BJ (cell line): Measurements from ENCODE around the gene TBX6. TPM values are rescaled to one million over a fixed set of nuclear protein-coding genes. Genes with fewer than 3 reads are reported as not detected.

Experiments
- CTCF ChIA-PET: fragments of 350-600 bp; formaldehyde crosslinking; extraction: SDS; loops from one replicate; lab custom pipeline; 2021; ENCODE audit warnings: antibody characterized with exemption, inconsistent platforms; lab: Yijun Ruan, JAX
- POLR2A ChIA-PET: fragments of 300-600 bp; sonication (Branson Sonifier 250); formaldehyde crosslinking; extraction: SDS; loops from one replicate; lab custom pipeline; 2021; ENCODE audit warnings: antibody characterized with exemption; lab: Charles Lee
- DNase-seq: peaks from one replicate; pipeline ENCODE4 v3.0.0-alpha.2; 2011; ENCODE audit warnings: low read depth
- H3K27me3 ChIP-seq: 2 replicates; pipeline ENCODE4 v1.6.0; 2011; ENCODE audit warnings: low read length; ENCODE audit not compliant: control insufficient read depth, insufficient read depth
- H3K36me3 ChIP-seq: 2 replicates; pipeline ENCODE4 v1.5.1; 2011; ENCODE audit warnings: low read length; ENCODE audit not compliant: control insufficient read depth, insufficient read depth
- H3K4me3 ChIP-seq: 2 replicates; pipeline ENCODE4 v1.5.1; 2011; ENCODE audit warnings: low read depth, mild to moderate bottlenecking, control low read depth, low read length
- CTCF ChIP-seq: IDR thresholded peaks from 2 replicates; pipeline ENCODE4 v1.5.1; 2011; ENCODE audit warnings: low read depth, mild to moderate bottlenecking, control low read depth, inconsistent platforms, low read length, moderate library complexity; ENCODE audit not compliant: insufficient read depth
- polyA plus RNA-seq: library from polyadenylated mRNA; depleted of rRNA; stranded (reverse); fragments of >200 nt; gene quantifications from 2 replicates; pipeline ENCODE4 v1.2.3, GENCODE V29; 2011

TBX6 gene
- polyA plus RNA-seq, 1 experiment = 0.04 TPM

GRCh38 chr16:30082545-30083090, 9.1 kb downstream of the TBX6 start:
- H3K4me3 ChIP-seq = no peak overlapping the region
- H3K36me3 ChIP-seq = peaks cover 51% of the 10 kb centered on the region
- ChIA-PET POLR2A (no interaction called here), CTCF (no interaction called here)
- no peaks in the 10 kb centered on the region for H3K27me3 ChIP-seq
- TF ChIP-seq CTCF = no peak
- no peak for DNase-seq

- Histone ChIP-seq H3K27me3 (no peaks in the 10 kb centered on the region), H3K36me3 (peaks cover 42% of the 10 kb centered on the region), H3K4me3 (no peak overlapping the region)
- CTCF ChIA-PET = interaction anchor here (1.2 kb wide), 1 partner anchor 17 kb away, joined by 3 read pairs; the partner anchor contains the start of gene YPEL3
- DNase-seq = no peak
- no peak for TF ChIP-seq CTCF
- POLR2A ChIA-PET = interaction anchor here (0.6 kb wide), 1 partner anchor 9 kb away, joined by 4 read pairs; no protein-coding TSS in a partner anchor
Observed at GRCh38 chr16:30079480-30079879, 12.2 kb downstream of the TBX6 start.

- CTCF ChIA-PET = interaction anchor here (1.2 to 1.7 kb wide), 2 partner anchors 14 to 17 kb away, joined by 3 read pairs; partner anchors contain the start of gene YPEL3
- no peaks in the 10 kb centered on the region for H3K27me3 ChIP-seq
- POLR2A ChIA-PET = interaction anchor here (0.6 kb wide), 1 partner anchor 10 kb away, joined by 3 read pairs; no protein-coding TSS in a partner anchor
- TF ChIP-seq CTCF = no peak
- DNase-seq = no peak
- peaks cover 37% of the 10 kb centered on the region for H3K36me3 ChIP-seq
- H3K4me3 ChIP-seq = no peak overlapping the region
Observed at GRCh38 chr16:30078744-30079143, 13.0 kb downstream of the TBX6 start.

- TF ChIP-seq CTCF = no peak
- POLR2A ChIA-PET = interaction anchor here (1.1 kb wide), 1 partner anchor 12 kb away, joined by 3 read pairs; the partner anchor contains the start of gene ALDOA
- no peak for DNase-seq
- Histone ChIP-seq H3K27me3 (no peaks in the 10 kb centered on the region), H3K4me3 (no peak overlapping the region), H3K36me3 (peaks cover 28% of the 10 kb centered on the region)
- CTCF ChIA-PET = interaction anchor here (1.7 to 4.1 kb wide), 2 partner anchors 13 to 14 kb away, joined by 3 to 28 read pairs; partner anchors contain the start of gene TBX6
Observed at GRCh38 chr16:30077656-30078055, 14.1 kb downstream of the TBX6 start.

- ChIA-PET CTCF (interaction anchor here (0.5 to 4.1 kb wide), 3 partner anchors 9 to 15 kb away, joined by 3 to 28 read pairs (median 3); partner anchors contain the start of gene TBX6), POLR2A (interaction anchor here (0.6 to 0.9 kb wide), 2 partner anchors 10 to 42 kb away, joined by 3 to 12 read pairs; no protein-coding TSS in a partner anchor)
- TF ChIP-seq CTCF = no peak
- H3K27me3 ChIP-seq = no peaks in the 10 kb centered on the region
- H3K36me3 ChIP-seq = peaks cover 28% of the 10 kb centered on the region
- H3K4me3 ChIP-seq = peak overlapping the region; percentile 60
- DNase-seq = no peak
Observed at GRCh38 chr16:30076276-30076791, 15.4 kb downstream of the TBX6 start.
